ENCODE results near the gene DISP3. TPM values are rescaled to one million over a fixed set of nuclear protein-coding genes. Genes with fewer than 3 reads are reported as not detected.

The DISP3 gene
- polyA plus RNA-seq, 1 of the 3 experiments (the other 2 are of a cell fraction): 0.08 TPM

DNA sequence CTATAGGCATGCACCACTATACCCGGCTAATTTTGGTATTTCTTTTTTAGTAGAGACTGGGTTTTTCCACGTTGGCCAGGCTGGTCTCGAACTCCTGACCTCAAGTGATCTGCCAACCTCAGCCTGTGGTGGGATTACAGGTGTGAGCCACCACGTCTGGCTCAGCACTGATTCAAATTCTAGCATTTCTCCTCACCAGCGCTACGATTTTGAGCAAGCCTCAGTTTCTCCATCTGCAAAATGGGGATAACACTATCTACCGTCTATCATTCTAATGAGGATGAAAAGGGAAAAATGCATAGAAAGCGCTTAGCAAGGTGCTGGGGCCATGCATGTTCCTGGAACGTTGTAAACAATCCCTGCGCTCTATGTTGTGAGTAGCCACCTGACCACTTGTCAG, 49.0 kb upstream of the DISP3 start:
- H3K9me3 ChIP-seq: no peaks in the 10 kb centered on the region
- H4K20me1 ChIP-seq (ENCODE audit: insufficient read depth): no peaks in the 10 kb centered on the region
- H3K36me3 ChIP-seq (replicated peaks in 1 of 2; ENCODE audit: control insufficient read depth in 1 of 2, insufficient read depth in 2 of 2, low read length in 1 of 2): no peaks in the 10 kb centered on the region
- no peak for DNase-seq
- peaks cover 0 to 12% of the 10 kb centered on the region in 2 experiments; a peak in 1 of 4 replicates for H3K4me1 ChIP-seq (ENCODE audit: control insufficient read depth in 1 of 2, insufficient read depth in 2 of 2, low read depth in 1 of 2, low read length in 1 of 2)
- no peak overlapping the region for H3K4me3 ChIP-seq (ENCODE audit: low read depth in 2 of 2, low read length in 1 of 2)
- TF ChIP-seq SMC3 (IDR thresholded peaks at IDR 0.05; ENCODE audit: low read depth, low read length) (no peak), GABPA (IDR thresholded peaks at IDR 0.05; ENCODE audit: low read depth) (no peak), EP300 (IDR thresholded peaks at IDR 0.05; ENCODE audit: borderline replicate concordance in 1 of 2, low read depth in 1 of 2, low read length in 1 of 2) (no peak), TEAD4 (IDR thresholded peaks at IDR 0.05; ENCODE audit: borderline replicate concordance, insufficient read depth) (no peak), ELF1 (IDR thresholded peaks at IDR 0.05) (no peak), JUND (IDR thresholded peaks at IDR 0.05) (no peak), RFX5 (IDR thresholded peaks at IDR 0.05; ENCODE audit: low read length) (no peak), CHD2 (IDR thresholded peaks at IDR 0.05; ENCODE audit: low read length, partially characterized antibody) (no peak)
- TF ChIP-seq, protein P1, sequence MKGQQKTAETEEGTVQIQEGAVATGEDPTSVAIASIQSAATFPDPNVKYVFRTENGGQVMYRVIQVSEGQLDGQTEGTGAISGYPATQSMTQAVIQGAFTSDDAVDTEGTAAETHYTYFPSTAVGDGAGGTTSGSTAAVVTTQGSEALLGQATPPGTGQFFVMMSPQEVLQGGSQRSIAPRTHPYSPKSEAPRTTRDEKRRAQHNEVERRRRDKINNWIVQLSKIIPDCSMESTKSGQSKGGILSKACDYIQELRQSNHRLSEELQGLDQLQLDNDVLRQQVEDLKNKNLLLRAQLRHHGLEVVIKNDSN (IDR thresholded peaks at IDR 0.05; ENCODE audit: borderline replicate concordance, low read depth): no peak
- TF ChIP-seq, protein P2, sequence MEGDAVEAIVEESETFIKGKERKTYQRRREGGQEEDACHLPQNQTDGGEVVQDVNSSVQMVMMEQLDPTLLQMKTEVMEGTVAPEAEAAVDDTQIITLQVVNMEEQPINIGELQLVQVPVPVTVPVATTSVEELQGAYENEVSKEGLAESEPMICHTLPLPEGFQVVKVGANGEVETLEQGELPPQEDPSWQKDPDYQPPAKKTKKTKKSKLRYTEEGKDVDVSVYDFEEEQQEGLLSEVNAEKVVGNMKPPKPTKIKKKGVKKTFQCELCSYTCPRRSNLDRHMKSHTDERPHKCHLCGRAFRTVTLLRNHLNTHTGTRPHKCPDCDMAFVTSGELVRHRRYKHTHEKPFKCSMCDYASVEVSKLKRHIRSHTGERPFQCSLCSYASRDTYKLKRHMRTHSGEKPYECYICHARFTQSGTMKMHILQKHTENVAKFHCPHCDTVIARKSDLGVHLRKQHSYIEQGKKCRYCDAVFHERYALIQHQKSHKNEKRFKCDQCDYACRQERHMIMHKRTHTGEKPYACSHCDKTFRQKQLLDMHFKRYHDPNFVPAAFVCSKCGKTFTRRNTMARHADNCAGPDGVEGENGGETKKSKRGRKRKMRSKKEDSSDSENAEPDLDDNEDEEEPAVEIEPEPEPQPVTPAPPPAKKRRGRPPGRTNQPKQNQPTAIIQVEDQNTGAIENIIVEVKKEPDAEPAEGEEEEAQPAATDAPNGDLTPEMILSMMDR (IDR thresholded peaks at IDR 0.05): no peak
- H3K79me2 ChIP-seq (ENCODE audit: insufficient read depth): no peaks in the 10 kb centered on the region
- no peaks in the 10 kb centered on the region for H3K27me3 ChIP-seq (ENCODE audit: insufficient read depth)
- H3K27ac ChIP-seq (ENCODE audit: low read depth in 2 of 2, low read length in 1 of 2): no peak overlapping the region
- ChIA-PET CTCF (interaction anchor here (1.3 kb wide), 1 partner anchor 29 kb away, joined by 5 read pairs; no protein-coding TSS in a partner anchor), POLR2A (no interaction called here)
- WGBS (ENCODE audit: low lambda C conversion rate): 57% methylated on average over 9 of the region's 10 CpGs
- H3K4me2 ChIP-seq: no peak overlapping the region
- no peaks in the 10 kb centered on the region for H3K9me2 ChIP-seq
- no peak overlapping the region for H3K9ac ChIP-seq
- H3F3A ChIP-seq (replicated peaks; ENCODE audit: insufficient read depth): no peaks in the 10 kb centered on the region
- no peak overlapping the region for H2AFZ ChIP-seq (ENCODE audit: low read depth)

DNA sequence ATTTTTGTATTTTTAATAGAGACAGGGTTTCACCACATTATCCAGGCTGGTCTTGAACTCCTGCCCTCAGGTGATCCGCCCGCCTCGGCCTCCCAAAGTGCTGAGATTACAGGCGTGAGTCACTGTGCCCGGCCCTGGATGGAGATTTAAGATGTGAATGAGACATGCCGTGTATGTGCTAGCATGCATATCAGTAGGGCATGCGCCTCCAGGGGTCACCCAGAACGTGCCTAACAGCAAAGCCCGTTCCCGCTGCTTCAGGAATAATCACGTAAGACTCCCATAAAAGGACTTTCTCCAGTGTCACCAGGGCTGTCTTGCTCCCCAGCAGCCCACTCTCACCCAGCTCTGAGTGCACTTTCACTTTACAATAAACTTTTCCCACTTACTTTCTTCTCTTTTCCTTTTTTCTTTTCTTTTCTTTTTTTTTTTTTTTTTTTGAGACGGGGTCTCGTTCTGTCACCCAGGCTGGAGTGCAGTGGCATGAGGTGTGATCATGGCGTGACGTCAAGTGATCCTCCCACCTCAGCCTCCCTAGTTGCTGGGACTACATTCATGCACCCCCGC, 46.9 kb upstream of the DISP3 start:
- WGBS (ENCODE audit: low lambda C conversion rate): 75% methylated on average over 14 of the region's 16 CpGs
- TF ChIP-seq RAD21 (IDR thresholded peaks at IDR 0.05; ENCODE audit: low read length) (no peak), GATA2 (CRISPR knock-in tag; IDR thresholded peaks at IDR 0.05) (no peak), SIN3A (IDR thresholded peaks at IDR 0.05; ENCODE audit: borderline replicate concordance, low read depth, low read length) (no peak), SMC3 (IDR thresholded peaks at IDR 0.05; ENCODE audit: low read depth, low read length) (no peak), POLR2AphosphoS5 (IDR thresholded peaks at IDR 0.05; ENCODE audit: low read depth, low read length) (no peak), RCOR1 (IDR thresholded peaks at IDR 0.05; ENCODE audit: low read length) (no peak), MEF2A (IDR thresholded peaks at IDR 0.05; ENCODE audit: borderline replicate concordance, low read depth) (no peak), NRF1 (IDR thresholded peaks at IDR 0.05; ENCODE audit: low read depth, low read length) (no peak)
- TF ChIP-seq, protein P3, sequence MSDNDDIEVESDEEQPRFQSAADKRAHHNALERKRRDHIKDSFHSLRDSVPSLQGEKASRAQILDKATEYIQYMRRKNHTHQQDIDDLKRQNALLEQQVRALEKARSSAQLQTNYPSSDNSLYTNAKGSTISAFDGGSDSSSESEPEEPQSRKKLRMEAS (IDR thresholded peaks at IDR 0.05; ENCODE audit: low read depth): no peak
- TF ChIP-seq, protein P4, sequence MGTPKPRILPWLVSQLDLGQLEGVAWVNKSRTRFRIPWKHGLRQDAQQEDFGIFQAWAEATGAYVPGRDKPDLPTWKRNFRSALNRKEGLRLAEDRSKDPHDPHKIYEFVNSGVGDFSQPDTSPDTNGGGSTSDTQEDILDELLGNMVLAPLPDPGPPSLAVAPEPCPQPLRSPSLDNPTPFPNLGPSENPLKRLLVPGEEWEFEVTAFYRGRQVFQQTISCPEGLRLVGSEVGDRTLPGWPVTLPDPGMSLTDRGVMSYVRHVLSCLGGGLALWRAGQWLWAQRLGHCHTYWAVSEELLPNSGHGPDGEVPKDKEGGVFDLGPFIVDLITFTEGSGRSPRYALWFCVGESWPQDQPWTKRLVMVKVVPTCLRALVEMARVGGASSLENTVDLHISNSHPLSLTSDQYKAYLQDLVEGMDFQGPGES (IDR thresholded peaks at IDR 0.05; ENCODE audit: low read depth, low read length): no peak
- TF ChIP-seq, protein P5, sequence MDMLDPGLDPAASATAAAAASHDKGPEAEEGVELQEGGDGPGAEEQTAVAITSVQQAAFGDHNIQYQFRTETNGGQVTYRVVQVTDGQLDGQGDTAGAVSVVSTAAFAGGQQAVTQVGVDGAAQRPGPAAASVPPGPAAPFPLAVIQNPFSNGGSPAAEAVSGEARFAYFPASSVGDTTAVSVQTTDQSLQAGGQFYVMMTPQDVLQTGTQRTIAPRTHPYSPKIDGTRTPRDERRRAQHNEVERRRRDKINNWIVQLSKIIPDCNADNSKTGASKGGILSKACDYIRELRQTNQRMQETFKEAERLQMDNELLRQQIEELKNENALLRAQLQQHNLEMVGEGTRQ (IDR thresholded peaks at IDR 0.05; ENCODE audit: borderline replicate concordance, low read depth, low read length): no peak
- TF ChIP-seq, protein P6, sequence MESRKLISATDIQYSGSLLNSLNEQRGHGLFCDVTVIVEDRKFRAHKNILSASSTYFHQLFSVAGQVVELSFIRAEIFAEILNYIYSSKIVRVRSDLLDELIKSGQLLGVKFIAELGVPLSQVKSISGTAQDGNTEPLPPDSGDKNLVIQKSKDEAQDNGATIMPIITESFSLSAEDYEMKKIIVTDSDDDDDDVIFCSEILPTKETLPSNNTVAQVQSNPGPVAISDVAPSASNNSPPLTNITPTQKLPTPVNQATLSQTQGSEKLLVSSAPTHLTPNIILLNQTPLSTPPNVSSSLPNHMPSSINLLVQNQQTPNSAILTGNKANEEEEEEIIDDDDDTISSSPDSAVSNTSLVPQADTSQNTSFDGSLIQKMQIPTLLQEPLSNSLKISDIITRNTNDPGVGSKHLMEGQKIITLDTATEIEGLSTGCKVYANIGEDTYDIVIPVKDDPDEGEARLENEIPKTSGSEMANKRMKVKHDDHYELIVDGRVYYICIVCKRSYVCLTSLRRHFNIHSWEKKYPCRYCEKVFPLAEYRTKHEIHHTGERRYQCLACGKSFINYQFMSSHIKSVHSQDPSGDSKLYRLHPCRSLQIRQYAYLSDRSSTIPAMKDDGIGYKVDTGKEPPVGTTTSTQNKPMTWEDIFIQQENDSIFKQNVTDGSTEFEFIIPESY (IDR thresholded peaks at IDR 0.05; ENCODE audit: borderline replicate concordance, low read depth): no peak
- TF ChIP-seq, protein P1 (IDR thresholded peaks at IDR 0.05; ENCODE audit: borderline replicate concordance, low read depth): no peak

More for the DNA sequence above, 46.9 kb upstream of the DISP3 start:
- Histone ChIP-seq H3K36me3 (replicated peaks in 1 of 2; ENCODE audit: control insufficient read depth in 1 of 2, insufficient read depth in 2 of 2, low read length in 1 of 2) (no peaks in the 10 kb centered on the region), H4K20me1 (ENCODE audit: insufficient read depth) (no peaks in the 10 kb centered on the region), H2AFZ (ENCODE audit: low read depth) (no peak overlapping the region), H3K79me2 (ENCODE audit: insufficient read depth) (no peaks in the 10 kb centered on the region), H3K4me3 (ENCODE audit: low read depth in 2 of 2, low read length in 1 of 2) (no peak overlapping the region), H3K9me3 (no peaks in the 10 kb centered on the region), H3F3A (replicated peaks; ENCODE audit: insufficient read depth) (no peaks in the 10 kb centered on the region), H3K9ac (no peak overlapping the region), H3K27ac (ENCODE audit: low read depth in 2 of 2, low read length in 1 of 2) (no peak overlapping the region), H3K4me2 (no peak overlapping the region), H3K27me3 (ENCODE audit: insufficient read depth) (no peaks in the 10 kb centered on the region), H3K9me2 (no peaks in the 10 kb centered on the region), H3K4me1 (ENCODE audit: control insufficient read depth in 1 of 2, insufficient read depth in 2 of 2, low read depth in 1 of 2, low read length in 1 of 2) (peaks cover 0 to 13% of the 10 kb centered on the region in 2 experiments; a peak in 1 of 4 replicates)
- no peak for DNase-seq
- POLR2A ChIA-PET: no interaction called here
- CTCF ChIA-PET: no interaction called here
